IMR-90 (cell line): ENCODE results near the gene LLPH. TPM values are rescaled to one million over a fixed set of nuclear protein-coding genes. Genes with fewer than 3 reads are reported as not detected.
A peak's percentile ranks its signal among the peaks of the same experiment; 100 is the strongest.

Experiments
- ATAC-seq: fragments of 200-7000 bp; cut with Tn5 transposase; 2 replicates; pipeline ENCODE4 v1.9.1; 2020; ENCODE audit warnings: low read depth, mild to moderate bottlenecking, moderate library complexity
- BruUV-seq: library from RNA; stranded (reverse); fragments of 400-500 nt; replicated peaks from 2 replicates; lab custom pipeline; 2021; lab: Mats Ljungman, UMichigan
- CTCF ChIA-PET: fragments of 300-600 bp; formaldehyde crosslinking; extraction: SDS; loops from one replicate; lab custom pipeline; 2021; ENCODE audit warnings: antibody characterized with exemption; lab: Yijun Ruan, JAX
- POLR2A ChIA-PET: fragments of 300-600 bp; sonication (Branson Sonifier 250); formaldehyde crosslinking; loops from one replicate; lab custom pipeline; 2022; ENCODE audit warnings: antibody characterized with exemption; ENCODE audit not compliant: unreplicated experiment; lab: Charles Lee
- DNase-seq: peaks from one replicate; pipeline ENCODE4 v3.0.0; 2013
- H2AFZ ChIP-seq: replicated peaks from 2 replicates; pipeline ENCODE3; 2013; ENCODE audit warnings: low read length, mild to moderate bottlenecking; ENCODE audit not compliant: poor library complexity
- H2AK5ac ChIP-seq: 2 replicates; pipeline ENCODE4 v1.6.1; 2013; ENCODE audit warnings: low read depth, low read length, inconsistent platforms
- H2AK9ac ChIP-seq: replicated peaks from 2 replicates; pipeline ENCODE3; 2013; ENCODE audit warnings: mild to moderate bottlenecking, low read depth, low read length, moderate library complexity; ENCODE audit not compliant: poor library complexity
- H2BK120ac ChIP-seq: 2 replicates; pipeline ENCODE4 v1.6.1; 2013; ENCODE audit warnings: low read depth, low read length, inconsistent platforms
- H2BK15ac ChIP-seq: 3 replicates; pipeline ENCODE4 v1.6.1; 2013; ENCODE audit warnings: low read depth, low read length, inconsistent platforms
- H2BK20ac ChIP-seq: 2 replicates; pipeline ENCODE4 v1.6.1; 2013; ENCODE audit warnings: low read depth, mild to moderate bottlenecking, inconsistent platforms, low read length, moderate library complexity
- H2BK5ac ChIP-seq: 2 replicates; pipeline ENCODE4 v1.6.1; 2013; ENCODE audit warnings: mild to moderate bottlenecking, low read depth, low read length, inconsistent platforms; ENCODE audit not compliant: poor library complexity, severe bottlenecking
- H3K14ac ChIP-seq: replicated peaks from 2 replicates; pipeline ENCODE4 v1.6.1; 2013; ENCODE audit warnings: low read depth, low read length, inconsistent platforms
- H3K18ac ChIP-seq: 2 replicates; pipeline ENCODE4 v1.6.1; 2013; ENCODE audit warnings: low read depth, low read length, control low read depth
- H3K23ac ChIP-seq: 2 replicates; pipeline ENCODE4 v1.6.1; 2013; ENCODE audit warnings: low read depth, low read length, inconsistent platforms
- H3K27ac ChIP-seq: 2 replicates; pipeline ENCODE4 v1.5.1; 2013; ENCODE audit warnings: mild to moderate bottlenecking, control low read depth, low read length; ENCODE audit not compliant: insufficient read depth
- H3K27me3 ChIP-seq: 2 replicates; pipeline ENCODE4 v1.6.1; 2013; ENCODE audit warnings: low read length; ENCODE audit not compliant: control insufficient read depth, insufficient read depth
- H3K36me3 ChIP-seq: 2 replicates; pipeline ENCODE4 v1.6.1; 2013; ENCODE audit warnings: low read length, mixed read lengths; ENCODE audit not compliant: control insufficient read depth, insufficient read depth
- H3K4ac ChIP-seq: 2 replicates; pipeline ENCODE4 v1.6.1; 2013; ENCODE audit warnings: low read depth, low read length, inconsistent platforms
- H3K4me1 ChIP-seq: 2 replicates; pipeline ENCODE4 v1.6.1; 2013; ENCODE audit warnings: low read length, mixed read lengths; ENCODE audit not compliant: control insufficient read depth, insufficient read depth
- H3K4me2 ChIP-seq: 2 replicates; pipeline ENCODE4 v1.6.1; 2013; ENCODE audit warnings: low read depth, mild to moderate bottlenecking, control low read depth, low read length, moderate library complexity
- H3K4me3 ChIP-seq: 2 replicates; pipeline ENCODE4 v1.5.1; 2013; ENCODE audit warnings: low read depth, mild to moderate bottlenecking, control low read depth, low read length, moderate library complexity; ENCODE audit not compliant: insufficient read depth
- H3K56ac ChIP-seq: 2 replicates; pipeline ENCODE4 v1.6.1; 2013; ENCODE audit warnings: low read length, inconsistent platforms; ENCODE audit not compliant: insufficient read depth; ENCODE audit errors: extremely low read depth
- H3K79me1 ChIP-seq, 2 experiments: 2 replicates each; pipeline ENCODE4 v1.6.1; 2013; ENCODE audit warnings: low read length in 2 of 2, inconsistent platforms in 1 of 2, low read depth in 1 of 2
- H3K9ac ChIP-seq: 2 replicates; pipeline ENCODE4 v1.6.1; 2013; ENCODE audit warnings: low read depth, low read length, control low read depth
- H3K9me1 ChIP-seq: 2 replicates; pipeline ENCODE4 v1.6.1; 2013; ENCODE audit warnings: low read length, inconsistent platforms; ENCODE audit not compliant: insufficient read depth
- H3K9me3 ChIP-seq: 2 replicates; pipeline ENCODE4 v1.6.1; 2013; ENCODE audit warnings: low read length; ENCODE audit not compliant: control insufficient read depth, insufficient read depth
- H4K20me1 ChIP-seq: 2 replicates; pipeline ENCODE4 v1.6.1; 2013; ENCODE audit warnings: low read length, inconsistent platforms; ENCODE audit not compliant: insufficient read depth
- H4K5ac ChIP-seq: 2 replicates; pipeline ENCODE4 v1.6.1; 2013; ENCODE audit warnings: mild to moderate bottlenecking, low read depth, low read length, control low read depth
- H4K8ac ChIP-seq, 2 experiments: 2 replicates each; pipeline ENCODE4 v1.6.1; 2013; ENCODE audit warnings: low read depth in 2 of 2, low read length in 2 of 2, control low read depth in 1 of 2, inconsistent platforms in 1 of 2
- H4K91ac ChIP-seq: 2 replicates; pipeline ENCODE4 v1.6.1; 2013; ENCODE audit warnings: low read depth, low read length, inconsistent platforms; ENCODE audit not compliant: insufficient read depth
- CEBPB ChIP-seq: IDR thresholded peaks from 2 replicates; pipeline ENCODE4 v1.6.1; 2012; ENCODE audit warnings: low read depth, low read length, improper control_type of control experiment
- ELK1 ChIP-seq: fragments of 150-350 bp; IDR thresholded peaks from 2 replicates; pipeline ENCODE4 v1.6.1; 2016; ENCODE audit warnings: low read depth, mild to moderate bottlenecking, low read length, moderate library complexity, borderline replicate concordance
- RFX5 ChIP-seq: IDR thresholded peaks from 2 replicates; pipeline ENCODE4 v1.8.0; 2012; ENCODE audit warnings: low read depth, mild to moderate bottlenecking, low read length, moderate library complexity
- WGBS, 2 experiments: methylation state at CpG; one replicate each; pipeline versions ENCODE4 v1.1.5 to v1.1.7; 2013; ENCODE audit warnings: missing lambda C conversion rate in 2 of 2; ENCODE audit not compliant: insufficient read length in 1 of 2; ENCODE audit errors: extremely low coverage in 2 of 2; 5-methylcytosine and 5-hydroxymethylcytosine counted together
- dilution Hi-C: fragments of 300-500 bp; cut with HindIII; formaldehyde crosslinking; loops from one replicate; pipeline ENCODE4 v1.14.3; 2018; ENCODE audit warnings: low sequenced_read_pairs; ENCODE audit not compliant: unreplicated experiment
- in situ Hi-C: fragments of 300-500 bp; cut with MboI; formaldehyde crosslinking; loops from 3 replicates; pipeline ENCODE4 v1.14.3; 2019; ENCODE audit warnings: low sequenced_read_pairs, inconsistent platforms, mixed read lengths
- intact Hi-C: fragments of 100-400 bp; cut with micrococcal nuclease; formaldehyde crosslinking; loops from 2 replicates; pipeline ENCODE4 v1.10.0; 2022
- polyA plus RNA-seq, 3 experiments: library from polyadenylated mRNA; depleted of rRNA; stranded (reverse); fragments of >200 nt; gene quantifications; 2 replicates each; pipeline ENCODE4 v1.2.3, GENCODE V29; 2012; ENCODE audit warnings: low replicate concordance in 1 of 3
- total RNA-seq: library from RNA; depleted of rRNA; stranded (reverse); fragments of >200 nt; gene quantifications from 2 replicates; pipeline ENCODE4 v1.2.3, GENCODE V29; 2012

The LLPH gene
- total and polyA plus RNA-seq, 2 of the 4 experiments (the other 2 are of a cell fraction): 2.7 to 17.0 TPM

- Histone ChIP-seq H3K27me3 (peaks cover 6% of the 10 kb centered on the region; the same call in 1 of the 2 replicates), H2AK5ac (no peak overlapping the region), H4K8ac (no peak overlapping the region), H3K14ac (no peak overlapping the region), H3K36me3 (no peaks in the 10 kb centered on the region), H2AFZ (no peak overlapping the region), H2BK15ac (no peak overlapping the region), H3K9me3 (no peaks in the 10 kb centered on the region), H3K18ac (no peak overlapping the region), H3K9me1 (no peaks in the 10 kb centered on the region), H3K4me3 (no peak overlapping the region), H3K23ac (no peak overlapping the region), H3K79me1 (no peaks in the 10 kb centered on the region), H3K4ac (no peak overlapping the region), H3K9ac (no peak overlapping the region), H3K27ac (no peak overlapping the region), H3K4me2 (peak overlapping the region; percentile 14; the same call in 1 of the 2 replicates), H4K20me1 (no peaks in the 10 kb centered on the region; the same call in 1 of the 2 replicates), H3K56ac (no peak overlapping the region), H2AK9ac (no peak overlapping the region), H4K5ac (no peak overlapping the region), H4K91ac (no peak overlapping the region), H2BK120ac (no peak overlapping the region), H2BK20ac (no peak overlapping the region), H3K4me1 (no peaks in the 10 kb centered on the region), H2BK5ac (no peak overlapping the region)
- in situ Hi-C loops: no loop called here
- dilution Hi-C loops: no loop called here
- ATAC-seq: peak; percentile 88
- ChIA-PET CTCF (no interaction called here), POLR2A (no interaction called here)
- no TSS peak for BruUV-seq
- TF ChIP-seq ELK1 (no peak), CEBPB (peak; percentile 36; the same call in 1 of the 2 replicates), RFX5 (no peak)
- intact Hi-C loops: no loop called here
- DNase-seq: peak; percentile 79
- WGBS, 2 experiments: no CpG with 5 or more reads among the region's 2 CpGs
These were observed 56.0 kb downstream of the LLPH start for GRCh38 chr12:66074561-66074960.
